ENCODE results near the gene DHCR7.

DHCR7 gene

DNA sequence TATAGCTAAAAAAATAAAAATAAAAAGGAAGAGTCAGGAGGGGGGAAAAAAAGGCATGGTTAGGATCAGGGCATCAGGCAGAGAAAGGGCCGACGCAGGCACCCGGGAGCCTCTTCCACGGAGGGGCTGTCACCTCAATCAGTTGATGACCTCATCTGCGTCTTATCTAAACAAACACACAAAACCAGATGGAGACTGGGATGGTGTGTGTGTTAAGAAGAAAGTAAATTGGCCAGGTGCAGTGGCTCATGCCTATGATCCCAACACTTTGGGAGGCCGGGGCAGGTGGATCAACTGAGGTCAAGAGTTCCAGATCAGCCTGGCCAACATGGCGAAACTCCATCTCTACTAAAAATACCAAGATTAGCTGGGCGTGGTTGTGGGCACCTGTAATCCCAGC lies 63.6 kb downstream of the DHCR7 start:
- TF ChIP-seq, protein P1, sequence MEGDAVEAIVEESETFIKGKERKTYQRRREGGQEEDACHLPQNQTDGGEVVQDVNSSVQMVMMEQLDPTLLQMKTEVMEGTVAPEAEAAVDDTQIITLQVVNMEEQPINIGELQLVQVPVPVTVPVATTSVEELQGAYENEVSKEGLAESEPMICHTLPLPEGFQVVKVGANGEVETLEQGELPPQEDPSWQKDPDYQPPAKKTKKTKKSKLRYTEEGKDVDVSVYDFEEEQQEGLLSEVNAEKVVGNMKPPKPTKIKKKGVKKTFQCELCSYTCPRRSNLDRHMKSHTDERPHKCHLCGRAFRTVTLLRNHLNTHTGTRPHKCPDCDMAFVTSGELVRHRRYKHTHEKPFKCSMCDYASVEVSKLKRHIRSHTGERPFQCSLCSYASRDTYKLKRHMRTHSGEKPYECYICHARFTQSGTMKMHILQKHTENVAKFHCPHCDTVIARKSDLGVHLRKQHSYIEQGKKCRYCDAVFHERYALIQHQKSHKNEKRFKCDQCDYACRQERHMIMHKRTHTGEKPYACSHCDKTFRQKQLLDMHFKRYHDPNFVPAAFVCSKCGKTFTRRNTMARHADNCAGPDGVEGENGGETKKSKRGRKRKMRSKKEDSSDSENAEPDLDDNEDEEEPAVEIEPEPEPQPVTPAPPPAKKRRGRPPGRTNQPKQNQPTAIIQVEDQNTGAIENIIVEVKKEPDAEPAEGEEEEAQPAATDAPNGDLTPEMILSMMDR (IDR thresholded peaks at IDR 0.05; ENCODE audit: low read depth, low read length) = no peak
- in situ Hi-C loops (cut with HindIII; ENCODE audit: low sequenced_read_pairs) = no loop called here
- H3K4me3 ChIP-seq (ENCODE audit: low read depth, low read length) = no peak overlapping the region
- DNase-seq (ENCODE audit: low read depth, low spot score) = no peak

All from astrocyte of the spinal cord (primary cell).